DND-41 (cell line): ENCODE data around the gene RRAGB.

Experiments used
- EZH2 ChIP-seq: IDR thresholded peaks from 3 replicates; pipeline ENCODE4 v1.6.1; 2012; ENCODE audit warnings: borderline replicate concordance, low read depth, mild to moderate bottlenecking, moderate library complexity, low read length, inconsistent platforms; ENCODE audit not compliant: severe bottlenecking
- TF ChIP-seq, protein P1 (sequence below): IDR thresholded peaks from 2 replicates; pipeline ENCODE4 v1.5.1; 2012; ENCODE audit warnings: borderline replicate concordance, low read length, moderate library complexity, mild to moderate bottlenecking; ENCODE audit not compliant: poor library complexity, severe bottlenecking; ENCODE audit errors: extremely low read depth

DNA sequence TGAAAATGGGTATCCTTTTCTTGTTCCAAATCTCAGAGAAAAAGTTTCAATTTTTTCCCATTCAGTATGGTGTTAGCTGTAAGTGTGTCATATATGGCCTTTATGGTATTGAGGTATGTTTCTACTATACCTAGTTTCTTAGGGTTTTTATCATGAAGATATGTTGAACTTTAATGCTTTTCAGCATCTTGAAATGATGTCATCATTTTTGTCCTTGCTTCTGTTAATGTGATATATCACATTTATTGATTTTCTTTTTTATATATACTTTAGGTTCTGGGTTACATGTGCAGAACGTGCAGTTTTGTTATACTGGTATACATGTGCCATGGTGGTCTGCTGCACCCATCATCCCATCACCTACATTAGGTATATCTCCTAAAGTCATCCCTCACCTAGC is 49.5 kb upstream of the RRAGB start:
- TF ChIP-seq, protein P1, sequence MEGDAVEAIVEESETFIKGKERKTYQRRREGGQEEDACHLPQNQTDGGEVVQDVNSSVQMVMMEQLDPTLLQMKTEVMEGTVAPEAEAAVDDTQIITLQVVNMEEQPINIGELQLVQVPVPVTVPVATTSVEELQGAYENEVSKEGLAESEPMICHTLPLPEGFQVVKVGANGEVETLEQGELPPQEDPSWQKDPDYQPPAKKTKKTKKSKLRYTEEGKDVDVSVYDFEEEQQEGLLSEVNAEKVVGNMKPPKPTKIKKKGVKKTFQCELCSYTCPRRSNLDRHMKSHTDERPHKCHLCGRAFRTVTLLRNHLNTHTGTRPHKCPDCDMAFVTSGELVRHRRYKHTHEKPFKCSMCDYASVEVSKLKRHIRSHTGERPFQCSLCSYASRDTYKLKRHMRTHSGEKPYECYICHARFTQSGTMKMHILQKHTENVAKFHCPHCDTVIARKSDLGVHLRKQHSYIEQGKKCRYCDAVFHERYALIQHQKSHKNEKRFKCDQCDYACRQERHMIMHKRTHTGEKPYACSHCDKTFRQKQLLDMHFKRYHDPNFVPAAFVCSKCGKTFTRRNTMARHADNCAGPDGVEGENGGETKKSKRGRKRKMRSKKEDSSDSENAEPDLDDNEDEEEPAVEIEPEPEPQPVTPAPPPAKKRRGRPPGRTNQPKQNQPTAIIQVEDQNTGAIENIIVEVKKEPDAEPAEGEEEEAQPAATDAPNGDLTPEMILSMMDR = no peak
- TF ChIP-seq EZH2 = no peak
